ENCODE measurements around the gene CHRNA7. TPM values are rescaled to one million over a fixed set of nuclear protein-coding genes. Genes with fewer than 3 reads are reported as not detected.
"Not testable (repeated sequence)": the region's sequence is repeated elsewhere in the genome, so short reads cannot be mapped to it uniquely, and the experiment has no call there.

Gene CHRNA7
- total RNA-seq, 1 donor from 2014 or later, result not detected

DNA sequence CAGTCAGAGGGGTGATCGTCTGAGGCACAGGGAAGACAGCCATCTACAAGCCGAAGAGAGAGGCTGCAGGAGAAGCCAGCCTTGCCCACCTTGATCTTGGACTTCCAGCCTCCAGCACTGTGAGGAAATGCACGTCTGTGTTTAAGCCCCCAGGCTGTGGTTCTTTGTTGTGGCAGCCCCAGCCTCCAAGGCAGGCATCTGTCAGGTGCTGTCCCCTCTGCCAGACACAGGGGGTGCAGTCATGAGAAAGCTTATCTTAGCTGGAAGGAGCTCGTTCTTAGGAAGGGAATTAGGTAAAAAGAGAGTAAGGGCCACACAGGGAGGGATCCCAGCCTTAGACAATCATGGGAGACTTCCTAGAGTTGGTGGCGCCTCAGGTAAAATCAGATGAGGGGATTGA is 150.3 kb downstream of the CHRNA7 start:
- DNase-seq (ENCODE audit: low spot score); H3K36me3 Mint-ChIP-seq (ENCODE audit: low read depth); intact Hi-C loops (cut with micrococcal nuclease); H3K4me3 Mint-ChIP-seq; H3K4me1 Mint-ChIP-seq (ENCODE audit: low read depth); H3K9me3 Mint-ChIP-seq; H3K27me3 Mint-ChIP-seq (ENCODE audit: insufficient read depth); H3K27ac Mint-ChIP-seq: not testable (repeated sequence)

GRCh38 chr15:32193780-32194179 is 163.5 kb downstream of the CHRNA7 start:
- intact Hi-C loops (cut with micrococcal nuclease), result not testable (repeated sequence)

DNA sequence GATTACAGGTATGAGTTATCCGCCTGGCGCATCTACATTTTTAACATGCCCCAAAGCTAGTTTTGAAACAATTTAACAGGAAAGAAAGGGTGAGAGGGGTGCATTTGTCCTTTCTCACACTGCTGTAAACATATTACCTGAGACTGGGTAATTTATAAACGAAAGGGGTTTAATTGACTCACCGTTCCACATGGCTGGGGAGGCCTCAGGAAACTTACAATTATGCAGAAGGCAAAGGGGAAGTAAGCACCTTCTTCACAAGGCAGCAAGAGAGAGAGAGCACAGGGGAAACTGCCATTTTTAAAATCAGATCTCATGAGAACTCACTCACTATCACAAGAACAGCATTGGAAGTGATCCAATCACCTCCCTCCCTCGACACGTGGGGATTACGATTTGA is 165.9 kb downstream of the CHRNA7 start:
- H3K27me3 Mint-ChIP-seq (ENCODE audit: insufficient read depth); H3K9me3 Mint-ChIP-seq; H3K4me3 Mint-ChIP-seq; H3K4me1 Mint-ChIP-seq (ENCODE audit: low read depth); intact Hi-C loops (cut with micrococcal nuclease); DNase-seq (ENCODE audit: low spot score); H3K27ac Mint-ChIP-seq; H3K36me3 Mint-ChIP-seq (ENCODE audit: low read depth): not testable (repeated sequence)

More at GRCh38 chr15:32193780-32194179, 163.5 kb downstream of the CHRNA7 start:
- H3K4me3 Mint-ChIP-seq; H3K4me1 Mint-ChIP-seq (ENCODE audit: low read depth); H3K9me3 Mint-ChIP-seq; DNase-seq (ENCODE audit: low spot score); H3K27ac Mint-ChIP-seq; H3K36me3 Mint-ChIP-seq (ENCODE audit: low read depth); H3K27me3 Mint-ChIP-seq (ENCODE audit: insufficient read depth): not testable (repeated sequence)

DNA sequence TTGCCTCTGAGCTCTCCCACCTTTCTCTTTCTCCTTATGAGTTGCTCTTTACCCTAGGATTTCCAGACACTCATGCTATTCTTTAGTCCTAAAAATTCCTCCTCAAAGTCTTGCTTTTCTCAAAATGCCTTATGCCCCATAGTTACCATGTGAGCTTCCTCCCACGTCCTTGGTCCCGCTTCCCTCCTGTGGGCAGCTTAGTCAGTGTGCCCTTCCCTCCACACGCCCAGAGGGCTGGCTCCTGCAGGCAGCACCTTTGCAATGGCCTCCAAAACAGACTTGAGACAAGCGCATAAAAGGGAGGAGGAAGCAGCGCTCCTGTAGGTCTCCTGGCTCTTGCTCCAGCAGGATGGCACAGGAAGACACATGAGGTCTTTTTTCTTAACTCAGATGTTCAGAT is 168.6 kb downstream of the CHRNA7 start:
- H3K27me3 Mint-ChIP-seq (ENCODE audit: insufficient read depth); H3K9me3 Mint-ChIP-seq; intact Hi-C loops (cut with micrococcal nuclease); H3K4me3 Mint-ChIP-seq; DNase-seq (ENCODE audit: low spot score); H3K36me3 Mint-ChIP-seq (ENCODE audit: low read depth); H3K27ac Mint-ChIP-seq; H3K4me1 Mint-ChIP-seq (ENCODE audit: low read depth): not testable (repeated sequence)

DNA sequence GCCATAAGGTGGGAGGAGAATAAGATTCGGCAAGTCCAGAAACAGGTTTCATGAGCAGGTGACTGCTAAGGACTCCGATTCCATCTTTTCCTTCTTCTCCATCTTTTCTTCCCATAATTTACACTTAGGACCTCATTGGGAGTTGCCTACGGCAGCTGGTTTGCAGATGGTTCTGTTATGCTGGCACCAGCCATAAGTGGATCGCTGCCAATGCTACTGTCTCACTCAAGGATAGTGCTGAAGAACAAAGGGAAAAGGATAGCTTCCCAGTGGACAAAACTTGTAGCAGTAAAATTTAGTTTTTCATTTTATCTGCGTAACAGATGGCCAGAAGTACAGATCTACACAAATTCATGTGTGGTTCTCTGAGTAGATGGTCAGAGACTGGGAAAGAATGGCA is 178.8 kb downstream of the CHRNA7 start:
- H3K27ac Mint-ChIP-seq; H3K4me3 Mint-ChIP-seq; H3K4me1 Mint-ChIP-seq (ENCODE audit: low read depth); H3K27me3 Mint-ChIP-seq (ENCODE audit: insufficient read depth); H3K9me3 Mint-ChIP-seq; H3K36me3 Mint-ChIP-seq (ENCODE audit: low read depth); DNase-seq (ENCODE audit: low spot score); intact Hi-C loops (cut with micrococcal nuclease): not testable (repeated sequence)

GRCh38 chr15:32218666-32219065 is 188.4 kb downstream of the CHRNA7 start:
- Mint-ChIP-seq H3K27me3 (ENCODE audit: insufficient read depth) (no peaks in the 10 kb centered on the region), H3K4me1 (ENCODE audit: low read depth) (no peaks in the 10 kb centered on the region), H3K9me3 (peaks cover 13% of the 10 kb centered on the region), H3K36me3 (ENCODE audit: low read depth) (no peaks in the 10 kb centered on the region), H3K27ac (no peak overlapping the region), H3K4me3 (no peak overlapping the region)
- intact Hi-C loops (cut with micrococcal nuclease), result no loop called here
- DNase-seq (ENCODE audit: low spot score), result no peak

Other genes starting within 250 kb of the CHRNA7 start
- 2.9 and 3.0 TPM in 2 replicates for gene OTUD7A, start 159.8 kb upstream of the CHRNA7 start, total RNA-seq

All from activated T-helper 1 cell treated with anti-CD3 and anti-CD28 coated beads, Interleukin-12 subunit alpha, Interleukin-12 subunit beta, Interleukin-2, Interleukin-4 antibody, amounts not matched to agents 30 ng/mL and 10 ng/mL and 1 ng/mL, durations not matched to agents 14 hours and 24 hours and 36 hours (primary cell).